Measurements from ENCODE around the gene MYBPC3. TPM values are rescaled to one million over a fixed set of nuclear protein-coding genes. Genes with fewer than 3 reads are reported as not detected.

MYBPC3 gene
- total and polyA plus RNA-seq, 10 of the 15 experiments (the other 5 are each of a cell fraction or from before 2014, with no cell fraction given) = 0.03 to 0.08 (median 0.03) TPM; not detected in 7

DNA sequence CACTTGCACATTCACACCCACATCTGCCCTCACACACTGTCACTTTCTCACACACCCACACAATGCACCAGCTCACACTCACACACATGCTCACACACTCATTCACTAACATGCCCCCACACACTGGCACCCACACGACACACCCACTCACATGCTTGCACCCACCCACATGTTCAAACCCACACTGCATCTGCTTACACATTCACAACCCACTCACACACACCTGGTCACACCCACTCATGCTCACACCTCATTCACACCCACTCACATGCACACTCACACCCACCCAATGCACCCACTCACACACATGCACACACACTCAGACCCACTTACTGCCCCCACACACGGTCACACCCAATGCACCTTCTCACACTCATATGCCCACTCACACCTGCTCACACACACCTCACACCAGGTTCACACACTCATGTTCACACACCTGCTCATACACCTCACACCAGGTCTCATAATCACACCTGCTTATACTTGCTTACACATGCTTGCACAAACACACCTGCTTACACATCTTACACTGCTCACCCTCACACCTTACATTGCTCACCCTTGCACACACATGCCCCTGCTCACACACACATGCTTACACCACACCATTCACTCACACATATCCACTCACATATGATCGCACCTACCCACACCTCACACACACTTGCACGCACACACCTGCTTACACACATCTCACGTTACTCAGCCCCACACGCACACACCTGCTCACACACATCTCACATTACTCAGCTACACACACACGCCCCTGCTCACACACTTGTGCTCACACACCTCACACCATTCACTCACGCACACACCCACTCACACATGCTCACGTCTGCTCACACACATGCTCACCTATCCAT, 3.9 kb upstream of the MYBPC3 start:
- no peak overlapping the region for H3K4me2 ChIP-seq (ENCODE audit: control insufficient read depth, insufficient read depth)
- peaks cover 3% of the 10 kb centered on the region in 2 experiments; a peak in 3 of 4 replicates for H3K36me3 ChIP-seq (ENCODE audit: control insufficient read depth in 2 of 2, insufficient read depth in 2 of 2, low read length in 1 of 2)
- 97% methylated on average over 8 of the region's 9 CpGs for WGBS (ENCODE audit: insufficient coverage, insufficient replicate concordance, low lambda C conversion rate, missing lambda C conversion rate)
- H3K9me3 ChIP-seq (replicated peaks; ENCODE audit: control insufficient read depth, insufficient read depth, low read length) = no peaks in the 10 kb centered on the region; the same call in 2 of the 3 replicates
- H3K27ac ChIP-seq (ENCODE audit: control insufficient read depth, insufficient read depth) = no peak overlapping the region
- peak; percentile 70 for FAIRE-seq
- ChIA-PET CTCF (no interaction called here), POLR2A (no interaction called here), SMC1A (ENCODE audit: uncharacterized antibody, unreplicated experiment) (no interaction called here), RAD21 (ENCODE audit: unreplicated experiment) (no interaction called here)
- no peak overlapping the region for H3K9ac ChIP-seq (ENCODE audit: control insufficient read depth, insufficient read depth, low read length)
- TF ChIP-seq TARDBP (IDR thresholded peaks at IDR 0.05; ENCODE audit: borderline replicate concordance) (peak; percentile 72; the same call in 1 of the 2 replicates), PAX5 (IDR thresholded peaks at IDR 0.05; ENCODE audit: borderline replicate concordance, low read depth, low read length) (no peak; the same call in 1 of the 2 replicates), RCOR1 (conservative IDR thresholded peaks at IDR 0.05; ENCODE audit: low read depth, low read length) (no peak)
- TF ChIP-seq, protein P1, sequence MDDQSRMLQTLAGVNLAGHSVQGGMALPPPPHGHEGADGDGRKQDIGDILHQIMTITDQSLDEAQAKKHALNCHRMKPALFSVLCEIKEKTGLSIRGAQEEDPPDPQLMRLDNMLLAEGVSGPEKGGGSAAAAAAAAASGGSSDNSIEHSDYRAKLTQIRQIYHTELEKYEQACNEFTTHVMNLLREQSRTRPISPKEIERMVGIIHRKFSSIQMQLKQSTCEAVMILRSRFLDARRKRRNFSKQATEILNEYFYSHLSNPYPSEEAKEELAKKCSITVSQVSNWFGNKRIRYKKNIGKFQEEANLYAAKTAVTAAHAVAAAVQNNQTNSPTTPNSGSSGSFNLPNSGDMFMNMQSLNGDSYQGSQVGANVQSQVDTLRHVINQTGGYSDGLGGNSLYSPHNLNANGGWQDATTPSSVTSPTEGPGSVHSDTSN (IDR thresholded peaks at IDR 0.05; ENCODE audit: insufficient replicate concordance, low read depth, low read length) = peak; percentile 7
- TF ChIP-seq, protein P2, sequence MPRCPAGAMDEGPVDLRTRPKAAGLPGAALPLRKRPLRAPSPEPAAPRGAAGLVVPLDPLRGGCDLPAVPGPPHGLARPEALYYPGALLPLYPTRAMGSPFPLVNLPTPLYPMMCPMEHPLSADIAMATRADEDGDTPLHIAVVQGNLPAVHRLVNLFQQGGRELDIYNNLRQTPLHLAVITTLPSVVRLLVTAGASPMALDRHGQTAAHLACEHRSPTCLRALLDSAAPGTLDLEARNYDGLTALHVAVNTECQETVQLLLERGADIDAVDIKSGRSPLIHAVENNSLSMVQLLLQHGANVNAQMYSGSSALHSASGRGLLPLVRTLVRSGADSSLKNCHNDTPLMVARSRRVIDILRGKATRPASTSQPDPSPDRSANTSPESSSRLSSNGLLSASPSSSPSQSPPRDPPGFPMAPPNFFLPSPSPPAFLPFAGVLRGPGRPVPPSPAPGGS (IDR thresholded peaks at IDR 0.05; ENCODE audit: borderline replicate concordance, insufficient read depth, low read depth, low read length, poor library complexity, severe bottlenecking) = peak; percentile 95
- no peaks in the 10 kb centered on the region for H3K4me1 ChIP-seq (ENCODE audit: control insufficient read depth, insufficient read depth, low read length)
- no peak for DNase-seq (ENCODE audit: low read depth, low spot score)
- no TSS peak for BruUV-seq (replicated peaks)
- no peak overlapping the region for H3K4me3 ChIP-seq
- intact Hi-C loops (cut with micrococcal nuclease; ENCODE audit: unreplicated experiment) (no loop called here), in situ Hi-C loops (cut with MboI) (no loop called here)
- H2AFZ ChIP-seq (ENCODE audit: control insufficient read depth, low read depth, low read length) = no peak overlapping the region
- no peaks in the 10 kb centered on the region for H3K27me3 ChIP-seq (replicated peaks in 1 of 2; ENCODE audit: control insufficient read depth in 2 of 2, insufficient read depth in 2 of 2, low read length in 1 of 2)
- no peaks in the 10 kb centered on the region; the same call in 1 of the 2 replicates for H3K79me2 ChIP-seq (ENCODE audit: control insufficient read depth, insufficient read depth, low read length)
- ATAC-seq = no peak
- H4K20me1 ChIP-seq (ENCODE audit: control insufficient read depth, insufficient read depth) = no peaks in the 10 kb centered on the region

Data from GM12878 (cell line).